HL-60 (cell line): ENCODE data around the gene TNFSF15.

ENCODE experiments used
- DNase-seq, 2 experiments: peaks; one replicate each; pipeline ENCODE4 v3.0.0-alpha.2; 2010 to 2020; ENCODE audit warnings: low read depth in 1 of 2, low spot score in 1 of 2
- H3K27ac ChIP-seq: fragments of 250-450 bp; sonication (Bioruptor Pico); replicated peaks from 2 replicates; pipeline ENCODE4 v1.5.1; 2020; ENCODE audit warnings: mild to moderate bottlenecking, moderate library complexity
- H3K27me3 ChIP-seq: fragments of 250-450 bp; sonication (Bioruptor Pico); 2 replicates; pipeline ENCODE4 v1.5.1; 2021; ENCODE audit warnings: mild to moderate bottlenecking, moderate library complexity; ENCODE audit not compliant: insufficient read depth, poor library complexity, severe bottlenecking
- H3K4me3 ChIP-seq: replicated peaks from 2 replicates; pipeline ENCODE4 v1.5.1; 2011; ENCODE audit warnings: mild to moderate bottlenecking, control low read depth, low read length; ENCODE audit not compliant: insufficient read depth
- GABPA ChIP-seq: IDR thresholded peaks from 2 replicates; pipeline ENCODE4 v1.6.1; 2012; ENCODE audit warnings: low read depth
- POLR2AphosphoS5 ChIP-seq: IDR thresholded peaks from 2 replicates; pipeline ENCODE4 v1.6.1; 2012; ENCODE audit warnings: low read depth
- SPI1 ChIP-seq: IDR thresholded peaks from 2 replicates; pipeline ENCODE4 v1.6.1; 2012; ENCODE audit warnings: low read depth, mild to moderate bottlenecking, borderline replicate concordance
- TF ChIP-seq, protein P1 (sequence below): IDR thresholded peaks from one replicate; pipeline ENCODE4 v1.5.1; 2011; ENCODE audit warnings: low read length, control low read depth, inconsistent platforms; ENCODE audit not compliant: insufficient read depth
- TF ChIP-seq, protein P2 (sequence below): IDR thresholded peaks from 2 replicates; pipeline ENCODE4 v1.6.1; 2012; ENCODE audit warnings: low read depth; ENCODE audit not compliant: insufficient replicate concordance

TNFSF15 gene

DNA sequence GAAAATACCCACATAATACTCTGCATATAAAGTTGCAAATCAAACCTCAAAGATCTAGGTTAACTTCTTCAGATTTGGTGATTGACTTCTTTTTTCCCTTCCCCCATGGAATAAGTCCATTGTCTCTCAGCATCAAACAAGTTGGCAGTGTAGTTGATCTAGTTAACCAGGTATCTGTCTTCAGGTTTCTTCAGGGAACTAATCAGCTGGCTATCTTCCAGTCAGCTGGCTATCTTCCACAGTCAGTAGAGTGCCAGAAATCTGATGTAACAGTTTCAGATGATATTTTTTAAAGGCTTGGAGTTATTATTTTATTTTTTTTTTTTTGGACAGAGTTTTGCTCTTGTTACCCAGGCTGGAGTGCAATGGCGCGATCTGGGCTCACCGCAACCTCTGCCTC is 16.8 kb downstream of the TNFSF15 start:
- H3K27ac ChIP-seq: no peak overlapping the region
- H3K4me3 ChIP-seq: no peak overlapping the region
- DNase-seq: no peak
- H3K27me3 ChIP-seq: peaks cover 3% of the 10 kb centered on the region
- no peak for TF ChIP-seq GABPA
- no peak for TF ChIP-seq POLR2AphosphoS5
- TF ChIP-seq SPI1: no peak
- TF ChIP-seq, protein P1, sequence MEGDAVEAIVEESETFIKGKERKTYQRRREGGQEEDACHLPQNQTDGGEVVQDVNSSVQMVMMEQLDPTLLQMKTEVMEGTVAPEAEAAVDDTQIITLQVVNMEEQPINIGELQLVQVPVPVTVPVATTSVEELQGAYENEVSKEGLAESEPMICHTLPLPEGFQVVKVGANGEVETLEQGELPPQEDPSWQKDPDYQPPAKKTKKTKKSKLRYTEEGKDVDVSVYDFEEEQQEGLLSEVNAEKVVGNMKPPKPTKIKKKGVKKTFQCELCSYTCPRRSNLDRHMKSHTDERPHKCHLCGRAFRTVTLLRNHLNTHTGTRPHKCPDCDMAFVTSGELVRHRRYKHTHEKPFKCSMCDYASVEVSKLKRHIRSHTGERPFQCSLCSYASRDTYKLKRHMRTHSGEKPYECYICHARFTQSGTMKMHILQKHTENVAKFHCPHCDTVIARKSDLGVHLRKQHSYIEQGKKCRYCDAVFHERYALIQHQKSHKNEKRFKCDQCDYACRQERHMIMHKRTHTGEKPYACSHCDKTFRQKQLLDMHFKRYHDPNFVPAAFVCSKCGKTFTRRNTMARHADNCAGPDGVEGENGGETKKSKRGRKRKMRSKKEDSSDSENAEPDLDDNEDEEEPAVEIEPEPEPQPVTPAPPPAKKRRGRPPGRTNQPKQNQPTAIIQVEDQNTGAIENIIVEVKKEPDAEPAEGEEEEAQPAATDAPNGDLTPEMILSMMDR: no peak
- TF ChIP-seq, protein P2, sequence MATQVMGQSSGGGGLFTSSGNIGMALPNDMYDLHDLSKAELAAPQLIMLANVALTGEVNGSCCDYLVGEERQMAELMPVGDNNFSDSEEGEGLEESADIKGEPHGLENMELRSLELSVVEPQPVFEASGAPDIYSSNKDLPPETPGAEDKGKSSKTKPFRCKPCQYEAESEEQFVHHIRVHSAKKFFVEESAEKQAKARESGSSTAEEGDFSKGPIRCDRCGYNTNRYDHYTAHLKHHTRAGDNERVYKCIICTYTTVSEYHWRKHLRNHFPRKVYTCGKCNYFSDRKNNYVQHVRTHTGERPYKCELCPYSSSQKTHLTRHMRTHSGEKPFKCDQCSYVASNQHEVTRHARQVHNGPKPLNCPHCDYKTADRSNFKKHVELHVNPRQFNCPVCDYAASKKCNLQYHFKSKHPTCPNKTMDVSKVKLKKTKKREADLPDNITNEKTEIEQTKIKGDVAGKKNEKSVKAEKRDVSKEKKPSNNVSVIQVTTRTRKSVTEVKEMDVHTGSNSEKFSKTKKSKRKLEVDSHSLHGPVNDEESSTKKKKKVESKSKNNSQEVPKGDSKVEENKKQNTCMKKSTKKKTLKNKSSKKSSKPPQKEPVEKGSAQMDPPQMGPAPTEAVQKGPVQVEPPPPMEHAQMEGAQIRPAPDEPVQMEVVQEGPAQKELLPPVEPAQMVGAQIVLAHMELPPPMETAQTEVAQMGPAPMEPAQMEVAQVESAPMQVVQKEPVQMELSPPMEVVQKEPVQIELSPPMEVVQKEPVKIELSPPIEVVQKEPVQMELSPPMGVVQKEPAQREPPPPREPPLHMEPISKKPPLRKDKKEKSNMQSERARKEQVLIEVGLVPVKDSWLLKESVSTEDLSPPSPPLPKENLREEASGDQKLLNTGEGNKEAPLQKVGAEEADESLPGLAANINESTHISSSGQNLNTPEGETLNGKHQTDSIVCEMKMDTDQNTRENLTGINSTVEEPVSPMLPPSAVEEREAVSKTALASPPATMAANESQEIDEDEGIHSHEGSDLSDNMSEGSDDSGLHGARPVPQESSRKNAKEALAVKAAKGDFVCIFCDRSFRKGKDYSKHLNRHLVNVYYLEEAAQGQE: no peak

DNA sequence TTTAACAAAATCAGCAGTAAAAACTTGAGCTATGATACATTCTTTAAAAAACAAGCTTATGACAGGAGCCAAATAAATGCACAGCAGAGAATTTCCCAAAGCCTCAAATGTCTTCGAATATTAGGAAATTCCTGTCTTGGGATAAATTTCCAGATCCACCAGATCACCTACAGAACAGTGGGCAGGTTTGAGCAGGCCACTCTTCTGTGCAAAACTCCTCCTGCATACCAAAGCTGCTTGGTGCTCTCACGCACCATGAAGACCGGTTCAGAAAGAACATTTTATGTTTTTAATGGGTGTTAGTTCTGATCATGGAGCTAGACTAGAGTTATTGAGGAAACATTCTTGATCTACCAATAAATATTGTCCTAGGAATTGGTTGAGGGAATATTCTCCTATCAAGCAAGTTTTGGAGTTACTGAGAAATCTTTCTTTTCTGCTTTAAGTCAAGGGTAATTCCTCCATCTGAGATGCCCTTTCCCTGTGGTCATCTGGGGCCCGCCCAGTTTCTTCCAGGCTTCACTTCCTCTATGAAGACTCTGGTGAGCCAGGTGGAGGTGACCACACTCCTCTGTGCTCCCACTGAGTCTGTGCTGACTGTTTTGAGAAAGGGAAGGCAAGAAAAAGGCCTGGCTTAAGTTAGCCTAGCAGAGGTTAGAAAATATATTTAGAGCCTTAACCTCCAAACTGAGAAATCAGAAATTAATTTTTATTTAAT is 17.9 kb downstream of the TNFSF15 start:
- no peak overlapping the region for H3K27ac ChIP-seq
- DNase-seq: no peak
- peaks cover 3% of the 10 kb centered on the region for H3K27me3 ChIP-seq
- TF ChIP-seq, protein P1: no peak
- TF ChIP-seq, protein P2: no peak
- H3K4me3 ChIP-seq: no peak overlapping the region

DNA sequence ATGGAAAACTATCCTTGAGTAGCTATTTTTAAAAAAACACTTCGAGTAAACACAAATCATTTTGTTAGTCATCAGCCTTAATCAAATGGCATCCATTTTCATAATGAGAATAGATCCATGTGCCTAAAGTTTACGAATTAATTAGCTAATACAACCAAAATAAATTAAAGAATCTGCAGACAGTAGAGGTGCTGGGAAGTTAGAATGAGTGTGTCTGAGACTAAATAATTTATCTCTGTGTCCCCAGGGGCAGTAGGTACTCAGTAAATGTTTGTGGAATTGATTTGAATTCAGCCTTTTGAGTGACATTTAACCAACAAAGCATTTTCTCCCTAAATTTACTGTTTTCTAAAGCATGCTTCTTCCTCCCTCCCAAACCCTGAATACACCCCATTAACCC is 18.6 kb downstream of the TNFSF15 start:
- DNase-seq: no peak
- H3K4me3 ChIP-seq: no peak overlapping the region
- no peak overlapping the region for H3K27ac ChIP-seq
- peaks cover 3% of the 10 kb centered on the region for H3K27me3 ChIP-seq
- TF ChIP-seq, protein P2: no peak
- TF ChIP-seq, protein P1: no peak
- TF ChIP-seq POLR2AphosphoS5 (no peak), SPI1 (no peak), GABPA (no peak)
